Measurements from ENCODE around the gene LMTK2.

GRCh38 chr7:98106647-98107312, at the start of gene LMTK2:
- TF ChIP-seq CTCF (conservative IDR thresholded peaks at IDR 0.05; ENCODE audit: low read length) (peak; percentile 90), EZH2phosphoT487 (IDR thresholded peaks at IDR 0.05; ENCODE audit: borderline replicate concordance, low read depth, low read length) (no peak)

All from OCI-LY7 (cell line).